ENCODE measurements around the gene JAM3.
"Not testable (repeated sequence)": the region's sequence is repeated elsewhere in the genome, so short reads cannot be mapped to it uniquely, and the experiment has no call there.

GRCh38 chr11:134188092-134188491, 119.2 kb downstream of the JAM3 start:
- not testable (repeated sequence) for TF ChIP-seq MXI1 (conservative IDR thresholded peaks at IDR 0.05; ENCODE audit: poor library complexity, severe bottlenecking); EP300 (conservative IDR thresholded peaks at IDR 0.05; ENCODE audit: poor library complexity, severe bottlenecking); CTCF (IDR thresholded peaks at IDR 0.05; ENCODE audit: poor library complexity, severe bottlenecking); REST (IDR thresholded peaks at IDR 0.05; ENCODE audit: borderline replicate concordance); EZH2 (IDR thresholded peaks at IDR 0.05; ENCODE audit: borderline replicate concordance, insufficient read depth, low read length, poor library complexity, severe bottlenecking); SMC3 (conservative IDR thresholded peaks at IDR 0.05; ENCODE audit: poor library complexity); POLR2AphosphoS5 (IDR thresholded peaks at IDR 0.05); TAF1 (IDR thresholded peaks at IDR 0.05; ENCODE audit: low read depth)
